ENCODE results near the gene TAOK1. TPM values are rescaled to one million over a fixed set of nuclear protein-coding genes. Genes with fewer than 3 reads are reported as not detected.

The TAOK1 gene
- total and polyA plus RNA-seq, 8 donors: 5.4 to 31.8 (median 16.8) TPM

- H3K9me3 ChIP-seq: no peaks in the 10 kb centered on the region
- intact Hi-C loops (cut with DNase I): no loop called here
- H3K36me3 ChIP-seq: no peaks in the 10 kb centered on the region
- no peak overlapping the region for H3K27ac ChIP-seq
- FAIRE-seq: no peak
- peak in 1 of 6 donors; percentile 37 for DNase-seq
- peaks cover 0 to 5% (median 0%) of the 10 kb centered on the region in 3 donors for H3K4me1 ChIP-seq
- H3K4me3 ChIP-seq: no peak overlapping the region
- 91 to 98% methylated on average over 14 of the region's 14 CpGs for WGBS, 2 donors
- no peaks in the 10 kb centered on the region for H3K27me3 ChIP-seq
- TF ChIP-seq CTCF (IDR thresholded peaks at IDR 0.05): no peak
- ATAC-seq: no peak
These were observed 188.7 kb downstream of the TAOK1 start for GRCh38 chr17:29578626-29579485.

GRCh38 chr17:29579866-29580771, 190.0 kb downstream of the TAOK1 start:
- ATAC-seq (peak; percentile 91 to 97 (median 93)), DNase-seq (peak; percentile 75 to 93 (median 88)), FAIRE-seq (no peak)
- intact Hi-C loops (cut with DNase I): no loop called here
- Histone ChIP-seq H3K4me1 (no peaks in the 10 kb centered on the region), H3K9me3 (no peaks in the 10 kb centered on the region), H3K27ac (no peak overlapping the region), H3K36me3 (no peaks in the 10 kb centered on the region), H3K4me3 (no peak overlapping the region), H3K27me3 (no peaks in the 10 kb centered on the region)
- WGBS, 2 donors: 54 to 55% methylated on average over 15 of the region's 15 CpGs
- TF ChIP-seq CTCF (IDR thresholded peaks at IDR 0.05): peak; percentile 80 to 92 (median 88)

GRCh38 chr17:29581583-29582253, 191.6 kb downstream of the TAOK1 start:
- TF ChIP-seq CTCF (IDR thresholded peaks at IDR 0.05): no peak
- H3K4me3 ChIP-seq: no peak overlapping the region
- WGBS, 2 donors: 81 to 82% methylated on average over 20 of the region's 20 CpGs
- DNase-seq (peak in 4 of 6 donors; percentile 6 to 77 (median 38)), FAIRE-seq (no peak), ATAC-seq (no peak)
- intact Hi-C loops (cut with DNase I): no loop called here
- H3K4me1 ChIP-seq: no peaks in the 10 kb centered on the region
- H3K27ac ChIP-seq: no peak overlapping the region
- no peaks in the 10 kb centered on the region for H3K36me3 ChIP-seq
- no peaks in the 10 kb centered on the region for H3K9me3 ChIP-seq
- H3K27me3 ChIP-seq: no peaks in the 10 kb centered on the region

GRCh38 chr17:29582254-29582765, 192.1 kb downstream of the TAOK1 start:
- H3K27me3 ChIP-seq: no peaks in the 10 kb centered on the region
- H3K9me3 ChIP-seq: no peaks in the 10 kb centered on the region
- TF ChIP-seq CTCF (IDR thresholded peaks at IDR 0.05): no peak
- FAIRE-seq: no peak
- peak in 1 of 6 donors; percentile 31 for DNase-seq
- no peak overlapping the region for H3K4me3 ChIP-seq
- intact Hi-C loops (cut with DNase I): no loop called here
- ATAC-seq: no peak
- no peaks in the 10 kb centered on the region for H3K4me1 ChIP-seq
- 75 to 76% methylated on average over 10 of the region's 10 CpGs for WGBS, 2 donors
- no peak overlapping the region for H3K27ac ChIP-seq
- no peaks in the 10 kb centered on the region for H3K36me3 ChIP-seq

Data from pancreas (tissue), 10 donors.